Thoracic aorta endothelial cell (primary cell): ENCODE results near the gene DZIP3. TPM values are rescaled to one million over a fixed set of nuclear protein-coding genes. Genes with fewer than 3 reads are reported as not detected.

Experiments
- small RNA-seq: library from RNA; depleted of rRNA; stranded (forward); fragments of <200 nt; gene quantifications from one replicate; pipeline ENCODE3, GENCODE V24; 2012
- total RNA-seq: library from RNA; depleted of rRNA; stranded (reverse); fragments of >200 nt; gene quantifications from 2 replicates; pipeline ENCODE4 v1.2.3, GENCODE V29; 2012

DZIP3 gene
- total RNA-seq, result 10.3 and 11.0 TPM in 2 replicates

DNA sequence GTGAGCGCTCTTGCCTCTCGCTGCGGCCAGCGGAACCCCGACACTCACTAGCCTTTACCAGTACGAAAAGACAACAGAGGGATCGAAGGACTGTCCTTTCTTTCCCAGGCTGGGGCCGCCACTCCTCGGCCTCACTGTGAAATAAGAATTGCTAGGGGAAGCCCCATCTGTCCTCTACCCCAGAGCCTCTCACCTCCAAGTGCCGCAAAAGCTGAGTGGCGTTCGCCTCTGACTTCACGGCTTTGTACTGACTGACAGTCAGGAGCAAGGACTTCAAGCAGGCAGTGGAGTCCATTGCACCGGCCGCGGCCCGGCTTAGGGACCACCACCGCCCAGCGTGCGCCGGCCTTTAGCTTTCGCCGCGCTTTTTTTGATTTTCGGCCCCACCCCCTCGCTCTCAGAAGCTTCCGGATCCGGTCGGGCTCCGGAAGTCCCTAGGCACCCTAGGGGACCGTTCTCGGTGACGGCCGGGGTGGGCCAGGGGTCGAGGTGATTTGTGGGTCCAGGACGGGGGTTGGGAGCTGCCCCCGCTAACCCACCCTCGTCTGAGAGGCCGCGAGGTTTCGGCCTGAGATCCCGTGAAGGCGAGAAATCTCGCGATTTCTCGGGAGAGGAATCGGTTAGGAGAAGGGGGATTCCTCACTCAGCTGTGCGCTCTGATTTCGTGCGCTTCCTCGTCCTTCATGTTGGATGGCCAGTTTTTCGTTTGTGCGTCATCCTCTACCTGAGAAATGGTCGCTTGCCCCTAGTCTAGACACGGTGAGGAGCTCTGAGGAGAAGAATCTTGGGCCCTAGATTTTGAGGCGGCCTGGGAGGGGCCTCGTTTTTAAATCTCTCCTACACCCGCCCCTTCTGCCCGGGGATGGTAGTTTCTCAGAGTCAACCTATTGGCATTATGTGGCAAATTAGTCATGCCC lies at the start of gene DZIP3, which contains the start of gene CIP2A:
TSS of gene DZIP3 (plus strand) at position 642 of the 917 bp plus-strand sequence. CDS start 15,685 bp downstream, outside the sequence.
TSS of gene CIP2A (minus strand) at position 358 of the 917 bp plus-strand sequence. CDS start at position 295, 63 bp downstream.

Small RNA genes within 50 kb of the gene (small RNA-seq; reads per million reads assigned to genes)
- gene AC092185.1 (not detected), gene RF00156 (not detected)

Other genes starting within 250 kb of the DZIP3 start
- gene MYH15, start 79.1 kb upstream of the DZIP3 start, total RNA-seq, result 0.53 and 0.65 TPM in 2 replicates
- 52.4 and 72.9 TPM in 2 replicates for gene CIP2A, start 284 bp upstream of the DZIP3 start, total RNA-seq
- not detected in 2 replicates for gene RETNLB, start 167.7 kb downstream of the DZIP3 start, total RNA-seq
- not detected in 2 replicates for gene TRAT1, start 233.1 kb downstream of the DZIP3 start, total RNA-seq